Body of pancreas (tissue), 4 donors: ENCODE measurements around the gene PFKFB4.

Source experiments
- POLR2A ChIP-seq, 3 donors: fragments of 450-650 bp; IDR thresholded peaks; one replicate each; pipeline ENCODE4 v1.6.1; 2016; ENCODE audit warnings: antibody characterized with exemption in 3 of 3, mild to moderate bottlenecking in 2 of 3
- TF ChIP-seq, protein P1 (sequence below), 7 experiments: fragments of 450-650 bp in 4 of 7; fragments of 200-600 bp in 3 of 7; sonication (generic) in 3 of 7; IDR thresholded peaks; one replicate each; pipeline ENCODE4 v1.5.1; 2016 to 2019; ENCODE audit warnings: antibody characterized with exemption in 7 of 7

DNA sequence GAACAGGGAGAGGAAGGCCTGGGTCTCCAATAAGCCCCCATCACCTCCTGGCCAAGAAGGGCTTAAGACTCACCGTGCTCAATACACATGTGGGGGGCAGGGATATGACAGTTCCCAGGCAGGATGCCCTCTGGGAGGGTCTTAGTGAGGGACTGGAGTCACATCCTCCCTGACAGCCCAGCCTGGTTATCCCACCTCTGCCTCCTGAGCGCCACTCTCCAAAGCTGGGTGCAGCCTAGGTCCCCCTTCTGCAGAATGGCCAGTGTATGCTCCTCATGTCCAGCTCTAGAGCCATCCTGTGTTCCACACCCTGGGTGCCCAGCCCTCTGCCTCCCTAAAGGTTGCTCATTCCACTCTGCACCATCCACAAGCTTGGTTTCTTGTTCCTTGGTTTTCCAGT lies 51.5 kb downstream of the PFKFB4 start:
- TF ChIP-seq, protein P1, sequence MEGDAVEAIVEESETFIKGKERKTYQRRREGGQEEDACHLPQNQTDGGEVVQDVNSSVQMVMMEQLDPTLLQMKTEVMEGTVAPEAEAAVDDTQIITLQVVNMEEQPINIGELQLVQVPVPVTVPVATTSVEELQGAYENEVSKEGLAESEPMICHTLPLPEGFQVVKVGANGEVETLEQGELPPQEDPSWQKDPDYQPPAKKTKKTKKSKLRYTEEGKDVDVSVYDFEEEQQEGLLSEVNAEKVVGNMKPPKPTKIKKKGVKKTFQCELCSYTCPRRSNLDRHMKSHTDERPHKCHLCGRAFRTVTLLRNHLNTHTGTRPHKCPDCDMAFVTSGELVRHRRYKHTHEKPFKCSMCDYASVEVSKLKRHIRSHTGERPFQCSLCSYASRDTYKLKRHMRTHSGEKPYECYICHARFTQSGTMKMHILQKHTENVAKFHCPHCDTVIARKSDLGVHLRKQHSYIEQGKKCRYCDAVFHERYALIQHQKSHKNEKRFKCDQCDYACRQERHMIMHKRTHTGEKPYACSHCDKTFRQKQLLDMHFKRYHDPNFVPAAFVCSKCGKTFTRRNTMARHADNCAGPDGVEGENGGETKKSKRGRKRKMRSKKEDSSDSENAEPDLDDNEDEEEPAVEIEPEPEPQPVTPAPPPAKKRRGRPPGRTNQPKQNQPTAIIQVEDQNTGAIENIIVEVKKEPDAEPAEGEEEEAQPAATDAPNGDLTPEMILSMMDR (IDR thresholded peaks at IDR 0.05), result no peak
- no peak for TF ChIP-seq POLR2A (IDR thresholded peaks at IDR 0.05)
